GM23248 (cell line): Measurements from ENCODE around the gene ERICH4.
"Not testable (repeated sequence)": the region's sequence is repeated elsewhere in the genome, so short reads cannot be mapped to it uniquely, and the experiment has no call there.

Experiments used
- EZH2 ChIP-seq: fragments of 200-600 bp; sonication (generic); IDR thresholded peaks from 2 replicates; pipeline ENCODE4 v1.6.1; 2018; ENCODE audit warnings: antibody characterized with exemption, mild to moderate bottlenecking; ENCODE audit not compliant: insufficient read depth, poor library complexity, severe bottlenecking
- EZH2phosphoT487 ChIP-seq: fragments of 200-600 bp; sonication (generic); IDR thresholded peaks from 2 replicates; pipeline ENCODE4 v1.6.1; 2018; ENCODE audit warnings: antibody characterized with exemption, moderate library complexity, mild to moderate bottlenecking, low read depth; ENCODE audit not compliant: insufficient read depth

DNA sequence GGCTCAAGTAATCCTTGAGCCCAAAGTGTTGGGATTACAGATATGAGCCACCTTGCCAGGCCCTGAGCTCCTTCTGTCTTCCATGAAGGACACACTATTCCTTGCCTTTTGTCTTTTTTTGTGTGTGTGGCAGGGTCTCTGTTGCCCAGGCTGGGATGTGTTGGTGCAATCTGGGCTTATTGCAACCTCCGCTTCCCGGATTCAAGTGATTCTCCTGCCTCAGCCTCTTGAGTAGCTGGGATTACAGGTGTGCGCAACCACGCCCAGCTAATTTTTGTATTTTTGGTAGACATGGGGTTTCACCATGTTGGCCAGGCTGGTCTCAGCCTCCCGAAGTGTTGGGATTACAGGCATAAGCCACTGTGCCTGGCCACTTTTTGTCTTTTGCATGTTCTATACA, 34.1 kb upstream of the ERICH4 start:
- not testable (repeated sequence) for TF ChIP-seq EZH2, EZH2phosphoT487
